MCF 10A (cell line): ENCODE measurements around the gene METTL4. TPM values are rescaled to one million over a fixed set of nuclear protein-coding genes. Genes with fewer than 3 reads are reported as not detected.

ENCODE experiments used
- BruUV-seq: library from RNA; stranded (reverse); fragments of 400-500 nt; replicated peaks from 2 replicates; lab custom pipeline; 2021; lab: Mats Ljungman, UMichigan
- CTCF ChIA-PET: fragments of 300-600 bp; sonication (Branson Sonifier 250); formaldehyde crosslinking; extraction: SDS; loops from one replicate; lab custom pipeline; 2021; ENCODE audit warnings: antibody characterized with exemption, inconsistent platforms; lab: Yijun Ruan, JAX
- POLR2A ChIA-PET: fragments of 300-600, 350-650 bp; sonication (Branson Sonifier 250); formaldehyde crosslinking; extraction: SDS; loops from one replicate; lab custom pipeline; 2020; ENCODE audit warnings: antibody characterized with exemption, inconsistent platforms; lab: Yijun Ruan, JAX
- DNase-seq: peaks from one replicate; pipeline ENCODE4 v3.0.0-alpha.2; 2018; ENCODE audit not compliant: unreplicated experiment
- H3K27ac Mint-ChIP-seq: one replicate; pipeline ENCODE4 v1.8.0; 2022; ENCODE audit warnings: mild to moderate bottlenecking, low read depth, mixed read lengths; ENCODE audit not compliant: unreplicated experiment
- H3K27me3 Mint-ChIP-seq: one replicate; pipeline ENCODE4 v1.8.0; 2022; ENCODE audit warnings: mixed read lengths; ENCODE audit not compliant: insufficient read depth, unreplicated experiment
- H3K36me3 Mint-ChIP-seq: one replicate; pipeline ENCODE4 v1.8.0; 2022; ENCODE audit warnings: mild to moderate bottlenecking, moderate library complexity, mixed read lengths; ENCODE audit not compliant: insufficient read depth, unreplicated experiment
- H3K4me1 Mint-ChIP-seq: one replicate; pipeline ENCODE4 v1.8.0; 2022; ENCODE audit warnings: mixed read lengths; ENCODE audit not compliant: insufficient read depth, unreplicated experiment
- H3K4me3 Mint-ChIP-seq: one replicate; pipeline ENCODE4 v1.8.0; 2022; ENCODE audit warnings: mild to moderate bottlenecking, moderate library complexity, mixed read lengths; ENCODE audit not compliant: unreplicated experiment
- H3K9me3 Mint-ChIP-seq: one replicate; pipeline ENCODE4 v1.8.0; 2022; ENCODE audit warnings: mixed read lengths; ENCODE audit not compliant: unreplicated experiment
- CTCF ChIP-seq: fragments of 200-600 bp; IDR thresholded peaks from one replicate; pipeline ENCODE4 v1.8.0; 2022; ENCODE audit warnings: antibody characterized with exemption, mild to moderate bottlenecking; ENCODE audit not compliant: unreplicated experiment
- intact Hi-C: fragments of 100-400 bp; cut with micrococcal nuclease; formaldehyde crosslinking; loops from 2 replicates; pipeline ENCODE4 v1.14.1; 2022
- total RNA-seq: library from RNA; stranded (reverse); gene quantifications from 2 replicates; pipeline ENCODE4 v1.2.3, GENCODE V29; 2022

Gene METTL4
- total RNA-seq, 1 experiment from 2014 or later = 11.8 TPM

DNA sequence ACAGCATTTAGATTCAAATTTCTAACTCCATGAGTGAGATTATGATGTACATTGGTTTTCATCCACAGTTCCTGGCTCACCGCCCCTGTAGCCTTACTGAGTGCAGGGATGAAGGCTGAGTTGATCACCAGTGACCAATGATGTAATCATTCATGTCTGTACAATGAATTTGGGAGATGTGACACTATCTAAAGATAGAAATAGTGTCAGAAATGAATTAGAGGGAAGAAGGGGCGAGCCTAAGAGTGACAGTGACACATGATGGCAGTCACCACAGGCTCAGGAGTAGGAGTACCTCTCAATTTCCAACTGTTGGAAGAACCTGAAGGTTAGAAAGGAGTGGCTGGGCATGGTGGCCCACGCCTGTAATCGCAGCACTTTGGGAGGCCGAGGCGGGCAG lies 3.2 kb downstream of the METTL4 start:
- intact Hi-C loops = no loop called here
- no peak overlapping the region for H3K4me3 Mint-ChIP-seq
- peaks cover 36% of the 10 kb centered on the region for H3K4me1 Mint-ChIP-seq
- TF ChIP-seq CTCF = no peak
- no peaks in the 10 kb centered on the region for H3K9me3 Mint-ChIP-seq
- no peaks in the 10 kb centered on the region for H3K27me3 Mint-ChIP-seq
- no peak overlapping the region for H3K27ac Mint-ChIP-seq
- ChIA-PET POLR2A (no interaction called here), CTCF (no interaction called here)
- DNase-seq = no peak
- H3K36me3 Mint-ChIP-seq = peaks cover 25% of the 10 kb centered on the region
- no TSS peak for BruUV-seq

DNA sequence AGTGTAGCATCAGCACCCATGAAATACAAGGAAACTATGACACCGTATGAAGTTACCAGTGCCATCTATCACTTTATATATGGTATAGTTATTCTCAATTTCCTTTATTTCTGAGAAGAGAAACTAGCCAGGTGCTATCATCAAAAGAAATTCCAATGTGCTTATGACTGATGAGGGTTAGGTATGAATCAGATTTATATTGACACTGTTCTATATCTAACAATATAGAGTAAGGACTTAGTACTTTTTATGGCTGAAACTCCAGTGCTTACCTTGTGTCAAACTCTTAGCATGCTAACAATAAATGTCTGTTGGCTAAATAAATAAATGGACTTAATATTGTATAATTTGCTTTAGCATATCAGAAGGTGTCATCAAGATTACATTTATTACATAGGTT lies 6.9 kb downstream of the METTL4 start:
- ChIA-PET CTCF (interaction anchor here (0.6 kb wide), 1 partner anchor 900 kb away, joined by 7 read pairs; no protein-coding TSS in a partner anchor), POLR2A (interaction anchor here (0.6 kb wide), 1 partner anchor 256 kb away, joined by 3 read pairs; no protein-coding TSS in a partner anchor)
- BruUV-seq = no TSS peak
- Mint-ChIP-seq H3K4me1 (peaks cover 13% of the 10 kb centered on the region), H3K27ac (no peak overlapping the region), H3K27me3 (no peaks in the 10 kb centered on the region), H3K4me3 (no peak overlapping the region), H3K9me3 (no peaks in the 10 kb centered on the region), H3K36me3 (peaks cover 44% of the 10 kb centered on the region)
- intact Hi-C loops = no loop called here
- no peak for DNase-seq
- TF ChIP-seq CTCF = no peak

DNA sequence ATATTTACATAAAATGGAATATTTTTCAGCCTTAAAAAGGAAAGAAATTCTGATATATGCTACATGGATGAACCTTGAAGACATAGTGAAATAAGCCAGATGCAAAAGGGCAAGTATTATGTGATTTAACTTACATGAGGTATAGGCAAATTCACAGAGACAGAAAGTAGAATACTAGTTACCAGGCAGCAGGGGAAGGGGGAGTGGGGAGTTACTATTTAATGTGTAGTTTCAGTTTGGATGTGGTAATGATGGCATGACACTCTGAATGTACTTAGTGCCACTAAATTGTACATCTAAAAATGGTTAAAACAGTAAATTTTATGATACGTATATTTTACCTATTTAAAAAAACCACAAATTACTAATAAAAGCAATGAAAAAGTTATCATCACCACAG lies 12.1 kb downstream of the METTL4 start:
- Mint-ChIP-seq H3K36me3 (peaks cover 28% of the 10 kb centered on the region), H3K27ac (no peak overlapping the region), H3K9me3 (no peaks in the 10 kb centered on the region), H3K4me1 (no peaks in the 10 kb centered on the region), H3K4me3 (no peak overlapping the region), H3K27me3 (no peaks in the 10 kb centered on the region)
- CTCF ChIA-PET = no interaction called here
- DNase-seq = no peak
- BruUV-seq = no TSS peak
- intact Hi-C loops = no loop called here
- TF ChIP-seq CTCF = no peak
- POLR2A ChIA-PET = no interaction called here

- intact Hi-C loops = no loop called here
- ChIA-PET POLR2A (interaction anchor here (0.7 kb wide), 1 partner anchor 25 kb away, joined by 4 read pairs; no protein-coding TSS in a partner anchor), CTCF (interaction anchor here (0.7 to 2.6 kb wide), 2 partner anchors 10 to 14 kb away, joined by 3 to 23 read pairs; no protein-coding TSS in a partner anchor)
- DNase-seq = no peak
- no peak overlapping the region for H3K27ac Mint-ChIP-seq
- H3K4me3 Mint-ChIP-seq = no peak overlapping the region
- H3K9me3 Mint-ChIP-seq = no peaks in the 10 kb centered on the region
- H3K36me3 Mint-ChIP-seq = peaks cover 33% of the 10 kb centered on the region
- H3K27me3 Mint-ChIP-seq = no peaks in the 10 kb centered on the region
- BruUV-seq = no TSS peak
- TF ChIP-seq CTCF = no peak
- no peaks in the 10 kb centered on the region for H3K4me1 Mint-ChIP-seq
Observed at GRCh38 chr18:2557536-2557935, 13.8 kb downstream of the METTL4 start.
